ENCODE measurements around the gene LMF2. TPM values are rescaled to one million over a fixed set of nuclear protein-coding genes. Genes with fewer than 3 reads are reported as not detected.
"Not testable (repeated sequence)": the region's sequence is repeated elsewhere in the genome, so short reads cannot be mapped to it uniquely, and the experiment has no call there.

Gene LMF2
- total RNA-seq, 3 donors from 2014 or later (not counting 1 experiment from before 2014, with no cell fraction given) = 114 to 129 (median 122) TPM

- no peaks in the 10 kb centered on the region for H3K9me3 Mint-ChIP-seq
- H3K27me3 ChIP-seq (ENCODE audit: control insufficient read depth, insufficient read depth, low read length) = no peaks in the 10 kb centered on the region
- no peak for TF ChIP-seq CTCF (IDR thresholded peaks at IDR 0.05)
- no peak overlapping the region for H3K27ac ChIP-seq (ENCODE audit: low read length)
- H3K4me3 ChIP-seq (ENCODE audit: low read length) = no peak overlapping the region
- DNase-seq (no peak), ATAC-seq (no peak)
- H3K27me3 Mint-ChIP-seq (ENCODE audit: low read depth in 2 of 2) = no peaks in the 10 kb centered on the region
- WGBS (ENCODE audit: insufficient coverage) = over 99% methylated on average over 12 of the region's 13 CpGs
- H3K27ac Mint-ChIP-seq = no peak overlapping the region
- no peaks in the 10 kb centered on the region for H3K36me3 Mint-ChIP-seq
- intact Hi-C loops (cut with micrococcal nuclease) = no loop called here
- peaks cover 54% of the 10 kb centered on the region for H3K36me3 ChIP-seq (ENCODE audit: control insufficient read depth, insufficient read depth, low read length)
- peaks cover 12 to 13% of the 10 kb centered on the region in 2 donors for H3K4me1 Mint-ChIP-seq
- no peak overlapping the region for H3K4me3 Mint-ChIP-seq
- no peaks in the 10 kb centered on the region for H3K9me3 ChIP-seq (ENCODE audit: control insufficient read depth, insufficient read depth, low read length)
- peaks cover 12% of the 10 kb centered on the region for H3K4me1 ChIP-seq (ENCODE audit: control insufficient read depth, insufficient read depth, low read length)
These were observed 13.4 kb upstream of the LMF2 start for GRCh38 chr22:50520826-50521453.

GRCh38 chr22:50520184-50520583, 12.7 kb upstream of the LMF2 start:
- H3K4me3 ChIP-seq (ENCODE audit: low read length); intact Hi-C loops (cut with micrococcal nuclease); ATAC-seq; H3K27me3 Mint-ChIP-seq (ENCODE audit: low read depth in 2 of 2); H3K27ac Mint-ChIP-seq; H3K4me3 Mint-ChIP-seq; H3K36me3 Mint-ChIP-seq; H3K9me3 ChIP-seq (ENCODE audit: control insufficient read depth, insufficient read depth, low read length); H3K27me3 ChIP-seq (ENCODE audit: control insufficient read depth, insufficient read depth, low read length); H3K9me3 Mint-ChIP-seq; H3K27ac ChIP-seq (ENCODE audit: low read length); DNase-seq: not testable (repeated sequence)
- H3K36me3 ChIP-seq (ENCODE audit: control insufficient read depth, insufficient read depth, low read length) = peaks cover 54% of the 10 kb centered on the region
- peaks cover 15 to 17% of the 10 kb centered on the region in 2 donors for H3K4me1 Mint-ChIP-seq
- 97% methylated on average over 8 of the region's 8 CpGs for whole genome bisulfite sequencing (ENCODE audit: insufficient coverage)
- H3K4me1 ChIP-seq (ENCODE audit: control insufficient read depth, insufficient read depth, low read length) = peaks cover 12% of the 10 kb centered on the region

- H3K4me1 ChIP-seq (ENCODE audit: control insufficient read depth, insufficient read depth, low read length) = peaks cover 2% of the 10 kb centered on the region
- Mint-ChIP-seq H3K27ac (no peak overlapping the region), H3K4me1 (peaks cover 9 to 15% of the 10 kb centered on the region in 2 donors), H3K36me3 (no peaks in the 10 kb centered on the region), H3K9me3 (no peaks in the 10 kb centered on the region), H3K27me3 (ENCODE audit: low read depth in 2 of 2) (no peaks in the 10 kb centered on the region), H3K4me3 (no peak overlapping the region)
- 98% methylated on average over 8 of the region's 8 CpGs for WGBS (ENCODE audit: insufficient coverage)
- H3K27me3 ChIP-seq (ENCODE audit: control insufficient read depth, insufficient read depth, low read length) = no peaks in the 10 kb centered on the region
- intact Hi-C loops (cut with micrococcal nuclease) = no loop called here
- H3K4me3 ChIP-seq (ENCODE audit: low read length) = no peak overlapping the region
- ATAC-seq (no peak), DNase-seq (no peak)
- H3K27ac ChIP-seq (ENCODE audit: low read length) = no peak overlapping the region
- peaks cover 54% of the 10 kb centered on the region for H3K36me3 ChIP-seq (ENCODE audit: control insufficient read depth, insufficient read depth, low read length)
- H3K9me3 ChIP-seq (ENCODE audit: control insufficient read depth, insufficient read depth, low read length) = no peaks in the 10 kb centered on the region
- TF ChIP-seq CTCF (IDR thresholded peaks at IDR 0.05) = no peak
These were observed 11.6 kb upstream of the LMF2 start for GRCh38 chr22:50519151-50519550.

- H3K36me3 ChIP-seq (ENCODE audit: control insufficient read depth, insufficient read depth, low read length) = peaks cover 53% of the 10 kb centered on the region
- Mint-ChIP-seq H3K27ac (no peak overlapping the region), H3K9me3 (no peaks in the 10 kb centered on the region), H3K36me3 (no peaks in the 10 kb centered on the region), H3K4me3 (no peak overlapping the region), H3K27me3 (ENCODE audit: low read depth in 2 of 2) (no peaks in the 10 kb centered on the region), H3K4me1 (peaks cover 13 to 15% of the 10 kb centered on the region in 2 donors)
- WGBS (ENCODE audit: insufficient coverage) = 96% methylated on average over 7 of the region's 7 CpGs
- ATAC-seq = no peak
- no peaks in the 10 kb centered on the region for H3K4me1 ChIP-seq (ENCODE audit: control insufficient read depth, insufficient read depth, low read length)
- no peak for DNase-seq
- H3K9me3 ChIP-seq (ENCODE audit: control insufficient read depth, insufficient read depth, low read length) = no peaks in the 10 kb centered on the region
- no peaks in the 10 kb centered on the region for H3K27me3 ChIP-seq (ENCODE audit: control insufficient read depth, insufficient read depth, low read length)
- intact Hi-C loops (cut with micrococcal nuclease) = no loop called here
- H3K27ac ChIP-seq (ENCODE audit: low read length) = no peak overlapping the region
- TF ChIP-seq CTCF (IDR thresholded peaks at IDR 0.05) = no peak
- H3K4me3 ChIP-seq (ENCODE audit: low read length) = no peak overlapping the region
These were observed 11.1 kb upstream of the LMF2 start for GRCh38 chr22:50518606-50519005.

Data from natural killer cell (primary cell).